NB4 (cell line): ENCODE results near the gene PAPSS2.

Experiments used
- CTCF ChIP-seq: IDR thresholded peaks from one replicate; pipeline ENCODE4 v1.5.1; 2012; ENCODE audit warnings: low read depth, low read length
- MAX ChIP-seq: IDR thresholded peaks from 2 replicates; pipeline ENCODE4 v1.6.1; 2011; ENCODE audit warnings: low read depth, low read length
- MYC ChIP-seq: IDR thresholded peaks from 2 replicates; pipeline ENCODE4 v1.6.1; 2011; ENCODE audit warnings: low read depth, low read length
- POLR2A ChIP-seq: IDR thresholded peaks from 2 replicates; pipeline ENCODE4 v1.6.1; 2011; ENCODE audit warnings: mild to moderate bottlenecking; ENCODE audit not compliant: insufficient read length; ENCODE audit errors: extremely low read depth

GRCh38 chr10:87623191-87623590 lies 36.5 kb upstream of the PAPSS2 start:
- TF ChIP-seq POLR2A (no peak), CTCF (no peak), MAX (no peak), MYC (no peak)
